K562 (cell line): Measurements from ENCODE around the gene NOCT.

ENCODE experiments used
- FOXJ2 ChIP-seq: fragments of 200-800 bp; sonication (Bioruptor generic); IDR thresholded peaks from 2 replicates; pipeline ENCODE4 v1.6.1; 2016; ENCODE audit warnings: missing genetic modification characterization, missing compliant biosample characterization
- TF ChIP-seq, protein P1 (sequence below), 2 experiments: fragments of 450-650 bp in 1 of 2; sonication (generic) in 1 of 2; formaldehyde crosslinking in 1 of 2; IDR thresholded peaks in 1 of 2; conservative IDR thresholded peaks in 1 of 2; 2 replicates each; pipeline versions ENCODE4 v1.6.1 to v1.8.1; 2016 to 2023; ENCODE audit warnings: mild to moderate bottlenecking in 2 of 2, moderate library complexity in 2 of 2, inconsistent platforms in 1 of 2, missing genetic modification reagents in 1 of 2
- TF ChIP-seq, protein P2 (sequence below), 3 experiments: IDR thresholded peaks in 2 of 3; conservative IDR thresholded peaks in 1 of 3; 2 replicates each; pipeline ENCODE4 v1.5.1; 2011 to 2012; ENCODE audit warnings: low read length in 3 of 3, mild to moderate bottlenecking in 3 of 3, control low read depth in 2 of 3, improper control_type of control experiment in 1 of 3, inconsistent platforms in 1 of 3, low read depth in 1 of 3, mixed read lengths in 1 of 3, moderate library complexity in 1 of 3; ENCODE audit not compliant: insufficient read depth in 2 of 3

DNA sequence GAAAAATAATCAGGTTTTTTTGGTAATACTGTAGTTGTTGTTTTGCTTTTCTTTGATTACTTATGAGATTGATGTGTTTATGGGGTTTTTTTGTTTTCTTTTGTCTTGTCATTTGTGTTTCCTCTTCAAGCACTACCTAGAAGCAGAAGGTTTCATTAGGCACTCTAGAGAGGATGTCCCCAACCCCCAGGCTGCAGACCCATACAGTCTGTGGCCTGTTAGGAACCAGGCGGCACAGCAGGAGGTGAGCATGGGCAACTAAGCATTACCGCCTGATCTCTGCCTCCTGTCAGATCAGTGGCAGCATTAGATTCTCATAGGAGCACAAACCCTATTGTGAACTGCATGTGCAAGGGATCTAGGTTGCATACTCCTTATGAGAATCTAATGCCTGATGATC, 22.9 kb upstream of the NOCT start:
- TF ChIP-seq, protein P1, sequence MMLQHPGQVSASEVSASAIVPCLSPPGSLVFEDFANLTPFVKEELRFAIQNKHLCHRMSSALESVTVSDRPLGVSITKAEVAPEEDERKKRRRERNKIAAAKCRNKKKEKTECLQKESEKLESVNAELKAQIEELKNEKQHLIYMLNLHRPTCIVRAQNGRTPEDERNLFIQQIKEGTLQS (IDR thresholded peaks at IDR 0.05), result no peak
- TF ChIP-seq, protein P1 (CRISPR knock-in tag; conservative IDR thresholded peaks at IDR 0.05), result no peak
- TF ChIP-seq FOXJ2 (tag), result no peak
- TF ChIP-seq, protein P2, sequence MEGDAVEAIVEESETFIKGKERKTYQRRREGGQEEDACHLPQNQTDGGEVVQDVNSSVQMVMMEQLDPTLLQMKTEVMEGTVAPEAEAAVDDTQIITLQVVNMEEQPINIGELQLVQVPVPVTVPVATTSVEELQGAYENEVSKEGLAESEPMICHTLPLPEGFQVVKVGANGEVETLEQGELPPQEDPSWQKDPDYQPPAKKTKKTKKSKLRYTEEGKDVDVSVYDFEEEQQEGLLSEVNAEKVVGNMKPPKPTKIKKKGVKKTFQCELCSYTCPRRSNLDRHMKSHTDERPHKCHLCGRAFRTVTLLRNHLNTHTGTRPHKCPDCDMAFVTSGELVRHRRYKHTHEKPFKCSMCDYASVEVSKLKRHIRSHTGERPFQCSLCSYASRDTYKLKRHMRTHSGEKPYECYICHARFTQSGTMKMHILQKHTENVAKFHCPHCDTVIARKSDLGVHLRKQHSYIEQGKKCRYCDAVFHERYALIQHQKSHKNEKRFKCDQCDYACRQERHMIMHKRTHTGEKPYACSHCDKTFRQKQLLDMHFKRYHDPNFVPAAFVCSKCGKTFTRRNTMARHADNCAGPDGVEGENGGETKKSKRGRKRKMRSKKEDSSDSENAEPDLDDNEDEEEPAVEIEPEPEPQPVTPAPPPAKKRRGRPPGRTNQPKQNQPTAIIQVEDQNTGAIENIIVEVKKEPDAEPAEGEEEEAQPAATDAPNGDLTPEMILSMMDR (IDR thresholded peaks at IDR 0.05 in 2 of 3, conservative IDR thresholded peaks at IDR 0.05 in 1 of 3; ENCODE audit: insufficient read depth in 2 of 3, low read depth in 1 of 3, low read length in 3 of 3), result no peak
